ENCODE data around the gene SFI1. TPM values are rescaled to one million over a fixed set of nuclear protein-coding genes. Genes with fewer than 3 reads are reported as not detected.
A peak's percentile ranks its signal among the peaks of the same experiment; 100 is the strongest.
"Not testable (repeated sequence)": the region's sequence is repeated elsewhere in the genome, so short reads cannot be mapped to it uniquely, and the experiment has no call there.

SFI1 gene
- total RNA-seq, 1 donor from 2014 or later = 9.0 TPM

- Histone ChIP-seq H3K4me3 (ENCODE audit: low read depth, low read length) (no peak overlapping the region), H3K36me3 (ENCODE audit: control insufficient read depth, insufficient read depth, low read length) (peaks cover 5% of the 10 kb centered on the region), H3K27me3 (ENCODE audit: control insufficient read depth, insufficient read depth, low read length) (no peaks in the 10 kb centered on the region)
- DNase-seq (ENCODE audit: low read depth) = no peak
- no peak for TF ChIP-seq CTCF (IDR thresholded peaks at IDR 0.05; ENCODE audit: insufficient read depth, low read length, severe bottlenecking)
- no peak for FAIRE-seq
Observed at GRCh38 chr22:31585161-31585859, 89.0 kb downstream of the SFI1 start.

GRCh38 chr22:31586137-31586920 is 90.0 kb downstream of the SFI1 start:
- FAIRE-seq = no peak
- peaks cover 5% of the 10 kb centered on the region for H3K36me3 ChIP-seq (ENCODE audit: control insufficient read depth, insufficient read depth, low read length)
- no peak for DNase-seq (ENCODE audit: low read depth)
- H3K4me3 ChIP-seq (ENCODE audit: low read depth, low read length) = no peak overlapping the region
- H3K27me3 ChIP-seq (ENCODE audit: control insufficient read depth, insufficient read depth, low read length) = no peaks in the 10 kb centered on the region
- no peak for TF ChIP-seq CTCF (IDR thresholded peaks at IDR 0.05; ENCODE audit: insufficient read depth, low read length, severe bottlenecking)

DNA sequence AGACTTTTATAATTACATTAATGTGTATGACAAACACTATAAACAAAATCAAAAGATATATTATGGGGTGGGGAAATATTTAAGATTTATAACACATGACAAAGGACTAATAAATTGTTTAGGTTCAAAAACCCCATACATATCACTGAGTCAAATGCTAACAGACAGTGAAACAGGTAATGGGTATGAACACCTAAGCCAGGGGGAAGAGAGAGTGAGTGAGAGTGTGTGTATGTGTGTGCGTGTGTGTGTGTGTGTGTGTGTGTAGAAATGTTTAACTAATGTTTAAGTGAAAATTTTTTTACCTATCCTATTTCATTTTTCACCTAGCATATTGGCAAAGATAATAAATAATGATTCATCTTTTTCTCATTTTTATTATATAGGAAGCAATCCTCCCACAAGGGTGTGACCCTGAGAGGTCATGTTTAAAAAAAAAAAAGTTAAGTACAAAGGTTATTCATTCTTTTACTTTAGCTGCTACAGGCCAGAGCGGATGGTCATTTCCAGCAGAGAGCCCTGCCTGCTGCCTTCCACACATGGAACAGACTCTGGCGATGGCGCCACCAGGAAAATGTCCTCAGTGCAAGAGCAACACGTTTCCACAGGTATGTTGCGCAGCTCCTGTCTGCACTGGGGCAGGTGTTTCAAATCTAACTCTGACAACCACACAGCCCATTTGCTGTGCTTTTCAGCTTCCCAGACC is 92.8 kb downstream of the SFI1 start:
- H3K27me3 ChIP-seq (ENCODE audit: control insufficient read depth, insufficient read depth, low read length) = no peaks in the 10 kb centered on the region
- no peak overlapping the region for H3K4me3 ChIP-seq (ENCODE audit: low read depth, low read length)
- FAIRE-seq (no peak), DNase-seq (ENCODE audit: low read depth) (no peak)
- H3K36me3 ChIP-seq (ENCODE audit: control insufficient read depth, insufficient read depth, low read length) = peaks cover 5% of the 10 kb centered on the region
- TF ChIP-seq CTCF (IDR thresholded peaks at IDR 0.05; ENCODE audit: insufficient read depth, low read length, severe bottlenecking) = no peak

DNA sequence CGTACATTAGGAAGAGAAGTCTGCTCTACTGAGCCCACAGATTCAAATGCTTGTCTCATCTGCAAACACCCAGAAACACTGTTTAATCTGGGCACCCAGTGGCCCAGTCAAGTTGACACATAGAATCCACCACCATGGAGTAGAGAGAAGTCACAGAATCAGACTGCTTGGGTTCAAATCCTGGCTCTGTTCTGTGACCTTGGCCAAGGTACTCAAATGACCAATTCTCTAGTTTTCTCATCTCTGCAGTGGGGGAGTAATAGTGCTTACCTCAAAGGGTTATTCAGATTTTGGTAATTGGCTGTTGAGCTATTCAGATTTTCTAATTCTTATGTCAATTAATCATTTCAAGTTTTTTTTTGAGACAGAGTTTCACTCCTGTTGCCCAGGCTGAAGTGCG is 93.8 kb downstream of the SFI1 start:
- not testable (repeated sequence) for H3K27me3 ChIP-seq (ENCODE audit: control insufficient read depth, insufficient read depth, low read length); H3K36me3 ChIP-seq (ENCODE audit: control insufficient read depth, insufficient read depth, low read length); DNase-seq (ENCODE audit: low read depth); H3K4me3 ChIP-seq (ENCODE audit: low read depth, low read length)
- peak; percentile 62 for FAIRE-seq

GRCh38 chr22:31595271-31595670 is 98.9 kb downstream of the SFI1 start:
- H3K36me3 ChIP-seq (ENCODE audit: control insufficient read depth, insufficient read depth, low read length) = no peaks in the 10 kb centered on the region
- no peak for DNase-seq (ENCODE audit: low read depth)
- H3K27me3 ChIP-seq (ENCODE audit: control insufficient read depth, insufficient read depth, low read length) = no peaks in the 10 kb centered on the region
- H3K4me3 ChIP-seq (ENCODE audit: low read depth, low read length) = no peak overlapping the region
- no peak for TF ChIP-seq CTCF (IDR thresholded peaks at IDR 0.05; ENCODE audit: insufficient read depth, low read length, severe bottlenecking)
- no peak for FAIRE-seq

Measured in bronchial epithelial cell (primary cell).